Ovary (tissue), 9 donors: ENCODE results near the gene LRRC49. TPM values are rescaled to one million over a fixed set of nuclear protein-coding genes. Genes with fewer than 3 reads are reported as not detected.
"Not testable (repeated sequence)": the region's sequence is repeated elsewhere in the genome, so short reads cannot be mapped to it uniquely, and the experiment has no call there.

ENCODE experiments used
- DNase-seq, 5 donors: peaks; one replicate each; pipeline ENCODE4 v3.0.0-alpha.2; 2019 to 2020
- H3K27ac ChIP-seq, 2 donors: fragments of 200-600 bp; one replicate each; pipeline versions ENCODE4 v1.5.1 to v1.8.0; 2019 to 2022
- H3K27me3 ChIP-seq: fragments of 200-600 bp; one replicate; pipeline ENCODE4 v1.8.0; 2022
- H3K36me3 ChIP-seq: fragments of 200-600 bp; sonication (generic); one replicate; pipeline ENCODE4 v1.5.1; 2019
- H3K4me1 ChIP-seq: one replicate; pipeline ENCODE4 v1.8.1; 2013; ENCODE audit warnings: mild to moderate bottlenecking, moderate library complexity; ENCODE audit not compliant: insufficient read depth
- H3K4me3 ChIP-seq: fragments of 200-600 bp; sonication (generic); one replicate; pipeline ENCODE4 v1.5.1; 2017
- H3K9me3 ChIP-seq, 2 donors: fragments of 200-600 bp in 1 of 2; sonication (generic) in 1 of 2; one replicate each; pipeline versions ENCODE4 v1.5.1 to v1.8.1; 2013 to 2019; ENCODE audit warnings: mild to moderate bottlenecking in 1 of 2, moderate library complexity in 1 of 2
- CTCF ChIP-seq, 3 donors: fragments of 450-650 bp in 2 of 3; fragments of 200-600 bp in 1 of 3; IDR thresholded peaks; one replicate each; pipeline versions ENCODE4 v1.5.1 to v1.8.0; 2016 to 2022; ENCODE audit warnings: antibody characterized with exemption in 3 of 3, mild to moderate bottlenecking in 1 of 3
- EP300 ChIP-seq: sonication (generic); formaldehyde crosslinking; IDR thresholded peaks from one replicate; pipeline ENCODE4 v1.6.1; 2017; ENCODE audit warnings: antibody characterized with exemption
- POLR2A ChIP-seq: fragments of 450-650 bp; IDR thresholded peaks from one replicate; pipeline ENCODE4 v1.6.1; 2017; ENCODE audit warnings: antibody characterized with exemption, mild to moderate bottlenecking, moderate library complexity
- WGBS, 3 donors: extraction: QIAGEN DNeasy Blood & Tissue Kit in 1 of 3; methylation state at CpG; one replicate each; pipeline versions ENCODE4 v1.1.5 to v1.1.7; 2013 to 2017; 5-methylcytosine and 5-hydroxymethylcytosine counted together
- intact Hi-C, 4 donors: fragments of 100-400 bp; cut with DNase I; formaldehyde crosslinking; loops; one replicate each; pipeline versions ENCODE4 v1.11.0 to v1.15.1; 2022 to 2023
- polyA plus RNA-seq, 2 donors: library from polyadenylated mRNA; stranded (reverse); fragments of 200-250 nt in 1 of 2; fragments of 350-450 nt in 1 of 2; fragmentation: Illumina TruSeq in 1 of 2; extraction: RNeasy Lipid Tissue Mini Kit (QIAGEN cat#74804) in 1 of 2; gene quantifications; one replicate each; pipeline ENCODE4 v1.2.3, GENCODE V29; 2013 to 2014
- total RNA-seq, 7 donors: library from RNA; depleted of rRNA in 2 of 7; stranded (reverse); fragments of >200 nt in 2 of 7; fragmentation: NEBNext Ultra II Directional in 3 of 7; extraction: Animal tissue kit (Norgen Biotek cat#: 25700) in 3 of 7; gene quantifications; one replicate each; pipeline versions ENCODE4 v1.1.0 to v1.2.4, GENCODE V29; 2016 to 2023
- donor health status: DM: no; HTN: no; CAD: no; lungs with moderate emphysema.
- donor health status: DM: no; HTN: no; CAD: no.
- donor health status: Bipolar disorder and iron deficiency.
- donor health status: DM: yes; HTN: yes; CAD: no.
- donor health status: DM: no; HTN: no; CAD: no.
- donor health status: DM: yes; HTN: yes; CAD: no.

Gene LRRC49
- total and polyA plus RNA-seq, 9 donors = 11.9 to 34.6 (median 16.1) TPM

GRCh38 chr15:70923311-70924080, 30.9 kb downstream of the LRRC49 start:
- H3K27me3 ChIP-seq = no peaks in the 10 kb centered on the region
- H3K4me3 ChIP-seq = no peak overlapping the region
- H3K27ac ChIP-seq = no peak overlapping the region
- TF ChIP-seq EP300 = no peak
- no peak for TF ChIP-seq POLR2A
- no peak for TF ChIP-seq CTCF (IDR thresholded peaks at IDR 0.05)
- H3K36me3 ChIP-seq = no peaks in the 10 kb centered on the region
- DNase-seq = no peak
- H3K9me3 ChIP-seq = no peaks in the 10 kb centered on the region
- intact Hi-C loops = no loop called here
- no peaks in the 10 kb centered on the region for H3K4me1 ChIP-seq
- WGBS, 3 donors = 87 to 93% (median 92%) methylated on average over 2 of the region's 2 CpGs

- DNase-seq, H3K36me3 ChIP-seq, H3K27ac ChIP-seq, H3K27me3 ChIP-seq, H3K4me1 ChIP-seq, H3K4me3 ChIP-seq, H3K9me3 ChIP-seq: not testable (repeated sequence)
- intact Hi-C loops = loop anchor here in 1 of 4 donors (2.0 kb wide), 1 partner anchor 14 kb away; no protein-coding TSS in a partner anchor
- 94 to 97% (median 95%) methylated on average over 1 of the region's 1 CpG for WGBS, 3 donors
Measured at GRCh38 chr15:70926914-70927313, 34.3 kb downstream of the LRRC49 start.

GRCh38 chr15:70931821-70932220, 39.2 kb downstream of the LRRC49 start:
- Histone ChIP-seq H3K4me3 (no peak overlapping the region), H3K36me3 (no peaks in the 10 kb centered on the region), H3K9me3 (no peaks in the 10 kb centered on the region), H3K27ac (no peak overlapping the region), H3K27me3 (no peaks in the 10 kb centered on the region), H3K4me1 (no peaks in the 10 kb centered on the region)
- TF ChIP-seq CTCF (IDR thresholded peaks at IDR 0.05) (no peak), POLR2A (no peak), EP300 (no peak)
- intact Hi-C loops = no loop called here
- no peak for DNase-seq

- TF ChIP-seq POLR2A = no peak
- no peak for TF ChIP-seq EP300
- TF ChIP-seq CTCF (IDR thresholded peaks at IDR 0.05) = no peak
- intact Hi-C loops = no loop called here
- Histone ChIP-seq H3K36me3 (no peaks in the 10 kb centered on the region), H3K27ac (no peak overlapping the region), H3K9me3 (no peaks in the 10 kb centered on the region), H3K4me3 (no peak overlapping the region), H3K27me3 (no peaks in the 10 kb centered on the region), H3K4me1 (no peaks in the 10 kb centered on the region)
- 87 to 89% (median 88%) methylated on average over 2 of the region's 2 CpGs for WGBS, 3 donors
- DNase-seq = no peak
Measured at GRCh38 chr15:70932397-70932796, 39.8 kb downstream of the LRRC49 start.

- no peaks in the 10 kb centered on the region for H3K36me3 ChIP-seq
- TF ChIP-seq EP300 (no peak), CTCF (IDR thresholded peaks at IDR 0.05) (no peak), POLR2A (no peak)
- H3K4me3 ChIP-seq = no peak overlapping the region
- H3K27ac ChIP-seq = no peak overlapping the region
- no peaks in the 10 kb centered on the region for H3K4me1 ChIP-seq
- DNase-seq = no peak
- no peaks in the 10 kb centered on the region for H3K27me3 ChIP-seq
- H3K9me3 ChIP-seq = no peaks in the 10 kb centered on the region
- WGBS, 3 donors = 51 to 74% (median 66%) methylated on average over 3 of the region's 3 CpGs
- intact Hi-C loops = no loop called here
Measured at GRCh38 chr15:70933411-70933810, 40.8 kb downstream of the LRRC49 start.
